GM18526 (cell line): Measurements from ENCODE around the gene KLHL2.

ENCODE experiments used
- POLR2A ChIP-seq: IDR thresholded peaks from 3 replicates; pipeline ENCODE4 v1.6.1; 2011; ENCODE audit not compliant: insufficient read length; ENCODE audit errors: extremely low read depth

The KLHL2 gene

GRCh38 chr4:165194368-165194767 lies 13.0 kb upstream of the KLHL2 start:
- TF ChIP-seq POLR2A = no peak

- no peak for TF ChIP-seq POLR2A
Measured at GRCh38 chr4:165198329-165198728, 9.0 kb upstream of the KLHL2 start.

DNA sequence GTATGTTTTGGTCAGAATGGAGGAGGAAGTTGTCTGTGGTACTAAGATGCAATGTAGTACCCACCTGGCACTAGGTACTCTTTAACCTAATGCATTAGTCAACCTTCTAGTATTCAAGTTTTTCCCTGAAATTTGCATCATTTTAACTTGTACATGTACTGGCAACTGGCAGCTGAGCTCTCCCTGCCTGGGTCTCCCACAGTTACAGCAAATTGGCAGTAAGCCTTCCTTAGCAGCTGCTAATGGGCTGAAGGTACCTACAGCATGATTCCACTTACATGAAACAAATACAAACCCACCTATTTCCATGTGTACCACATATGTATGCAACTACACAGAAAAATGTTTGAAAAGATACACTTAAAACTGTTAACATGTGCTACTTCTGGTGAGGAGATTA lies 8.1 kb upstream of the KLHL2 start:
- TF ChIP-seq POLR2A = no peak

- TF ChIP-seq POLR2A = no peak
Measured at GRCh38 chr4:165199722-165200121, 7.6 kb upstream of the KLHL2 start.

GRCh38 chr4:165201806-165202205 lies 5.6 kb upstream of the KLHL2 start:
- TF ChIP-seq POLR2A = no peak

DNA sequence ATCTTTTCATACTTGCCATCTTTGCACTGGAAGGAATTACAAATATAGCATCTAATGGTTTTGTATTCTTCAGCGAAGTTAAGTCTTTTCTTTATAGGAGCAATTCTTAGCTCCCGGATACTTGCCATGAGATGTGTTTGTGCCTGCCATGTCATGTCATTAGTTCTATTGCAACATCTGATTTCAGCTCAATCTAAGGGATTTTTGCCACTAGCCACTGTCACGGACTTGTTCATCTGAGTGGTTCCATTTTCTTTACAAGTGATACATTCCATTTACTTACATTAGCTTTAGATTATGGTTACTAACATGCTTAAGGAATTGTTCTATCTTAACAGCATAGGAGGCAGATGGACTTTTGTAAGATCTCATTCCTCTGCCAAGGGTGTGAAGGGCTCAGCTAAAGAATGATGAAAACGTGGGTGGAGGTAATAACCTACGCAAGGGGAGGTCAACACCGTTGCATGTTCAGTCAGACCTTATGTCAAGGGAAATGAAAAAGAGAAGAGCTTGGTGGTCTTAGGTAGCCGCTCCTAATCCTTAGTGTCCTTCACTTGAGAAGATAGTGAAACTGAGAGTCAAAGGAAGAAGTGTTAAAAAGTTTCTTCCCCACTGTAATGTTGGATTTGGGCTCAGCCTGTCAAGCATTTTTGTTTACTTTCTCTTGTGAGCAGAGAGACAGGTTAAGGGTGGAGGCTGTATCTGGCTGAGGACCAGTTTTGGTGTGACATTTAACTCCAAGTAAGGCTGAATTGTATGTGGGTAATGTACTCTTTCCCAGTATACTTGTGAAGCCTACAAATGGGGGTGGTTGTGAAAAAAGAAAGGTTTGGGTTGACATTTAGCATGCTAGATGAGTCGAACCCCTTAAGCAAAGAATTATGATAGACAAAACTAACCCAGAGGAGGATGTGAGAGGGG lies 3.6 kb upstream of the KLHL2 start:
- TF ChIP-seq POLR2A = no peak

DNA sequence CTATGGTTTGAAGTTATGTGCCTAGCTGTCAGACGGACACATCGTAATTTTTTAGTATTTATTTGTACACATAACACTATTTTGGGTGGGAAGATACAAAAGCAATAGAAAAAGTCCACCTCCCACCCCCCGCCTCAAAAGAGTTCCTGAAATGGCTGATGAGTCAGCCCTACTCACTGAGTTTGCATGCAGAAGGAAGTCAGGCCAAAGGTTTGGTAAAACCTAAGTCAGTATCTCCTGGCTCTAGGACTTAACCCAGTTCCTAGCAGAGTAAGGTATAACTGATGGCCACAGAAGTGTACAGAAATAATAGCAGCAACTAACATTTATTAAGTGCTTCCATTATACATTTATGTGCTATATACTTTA lies 2.9 kb upstream of the KLHL2 start:
- no peak for TF ChIP-seq POLR2A

DNA sequence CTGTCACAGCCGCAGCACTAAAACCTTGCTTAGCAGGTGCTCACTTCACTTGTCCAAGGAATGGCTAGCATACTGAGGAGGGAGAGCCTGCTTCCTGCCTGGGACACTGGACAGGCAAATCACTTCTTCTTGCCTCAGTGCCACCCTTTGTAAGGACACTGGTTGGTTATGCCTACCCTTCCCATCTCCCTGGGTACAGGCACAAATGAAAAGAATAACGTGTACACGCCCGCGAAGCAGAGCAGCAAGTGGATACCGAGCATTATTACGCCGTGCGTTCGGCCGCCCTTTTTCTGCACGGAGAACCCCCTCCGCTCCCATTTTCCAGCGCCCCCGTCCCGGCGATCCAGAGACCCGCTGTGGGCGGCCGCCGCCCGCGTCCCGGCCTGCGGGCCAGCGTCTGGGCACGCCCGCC lies 338 bp upstream of the KLHL2 start:
- no peak for TF ChIP-seq POLR2A

DNA sequence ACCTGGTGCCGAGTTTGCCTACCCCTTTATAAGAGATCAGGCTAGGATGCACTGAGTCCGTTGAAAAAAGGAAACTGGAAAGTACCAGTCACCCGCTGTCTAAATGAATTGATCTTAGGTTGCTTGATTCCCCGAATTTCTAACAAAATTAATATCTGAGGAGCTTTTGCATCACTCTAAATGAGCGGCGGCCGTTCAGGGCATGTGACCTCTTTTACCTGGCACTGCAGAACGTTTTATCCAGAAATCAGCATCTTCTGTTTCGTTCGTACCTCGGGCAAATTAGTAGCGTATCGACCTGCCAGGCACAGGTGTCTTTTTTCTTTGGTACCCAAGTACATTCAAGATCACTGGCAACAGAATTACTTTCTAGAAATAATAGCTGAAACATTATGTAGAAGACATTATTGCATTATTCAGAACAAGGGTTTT lies 876 bp downstream of the KLHL2 start:
- no peak for TF ChIP-seq POLR2A

- TF ChIP-seq POLR2A = no peak
Measured at GRCh38 chr4:165208741-165209388, 1.5 kb downstream of the KLHL2 start.

- TF ChIP-seq POLR2A = no peak
Measured at GRCh38 chr4:165209796-165210195, 2.4 kb downstream of the KLHL2 start.

DNA sequence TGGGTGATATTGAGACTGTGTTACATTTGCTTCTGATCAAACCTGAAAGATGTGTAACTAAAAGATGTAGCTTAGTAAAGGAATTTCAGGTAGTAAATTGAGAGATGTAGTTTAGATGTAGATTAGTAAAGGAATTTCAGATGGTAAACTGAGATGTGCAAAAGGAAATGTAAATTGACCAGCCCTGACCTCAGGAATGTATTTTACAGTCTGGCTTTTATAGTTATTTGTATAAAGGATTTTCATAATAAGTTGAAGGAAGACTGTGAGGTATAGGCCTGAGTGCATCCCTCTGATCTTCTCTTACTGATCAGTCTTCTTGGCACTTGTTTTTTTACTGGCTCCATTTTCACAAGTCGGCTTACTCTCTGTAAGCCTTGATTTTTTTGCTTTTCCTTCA lies 3.2 kb downstream of the KLHL2 start:
- TF ChIP-seq POLR2A = no peak

DNA sequence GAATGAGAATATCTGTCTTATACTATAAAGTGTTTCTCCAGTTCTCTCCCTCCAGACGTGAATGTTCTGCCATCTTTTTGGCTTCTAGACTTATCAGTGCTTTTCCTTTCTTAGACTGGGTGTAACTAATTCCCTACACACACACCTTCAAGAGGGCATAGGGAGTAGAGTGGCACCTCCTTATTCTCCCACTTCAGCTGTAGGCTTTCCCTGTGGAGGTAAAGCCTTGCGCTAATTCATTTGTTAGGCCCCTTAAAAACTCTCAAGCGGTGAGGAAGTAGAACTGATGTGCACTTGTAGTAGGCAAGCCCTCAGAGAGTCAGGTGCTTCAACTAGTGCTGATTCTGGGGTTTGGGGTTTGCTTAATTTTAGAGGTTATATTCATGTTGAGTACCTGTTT lies 10.0 kb downstream of the KLHL2 start:
- no peak for TF ChIP-seq POLR2A

GRCh38 chr4:165222651-165222994 lies 15.3 kb downstream of the KLHL2 start:
- TF ChIP-seq POLR2A = no peak

GRCh38 chr4:165234766-165235165 lies 27.4 kb downstream of the KLHL2 start:
- TF ChIP-seq POLR2A = no peak

DNA sequence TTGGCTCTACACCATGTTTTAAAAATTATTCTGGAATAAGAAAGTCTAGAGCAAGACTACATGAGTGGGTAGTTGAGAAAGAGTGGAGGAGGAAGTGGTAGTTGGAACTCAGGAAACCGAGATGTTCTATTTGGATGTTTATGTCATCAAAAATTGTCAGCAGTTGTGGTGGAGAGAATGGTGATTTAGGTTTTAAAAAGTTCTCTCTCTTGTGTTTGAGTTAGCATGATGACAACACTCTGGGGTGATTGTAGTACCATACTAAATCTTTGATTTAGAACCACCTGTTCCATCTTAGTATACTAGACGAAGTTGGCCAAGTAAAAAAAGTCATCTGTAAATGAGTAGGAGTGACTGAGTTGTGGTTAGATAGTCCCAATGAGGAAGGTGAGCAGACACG lies 40.7 kb downstream of the KLHL2 start:
- no peak for TF ChIP-seq POLR2A

- TF ChIP-seq POLR2A = no peak
Measured at GRCh38 chr4:165288226-165288625, 80.9 kb downstream of the KLHL2 start.
